Measurements from ENCODE around the gene FOXL1. TPM values are rescaled to one million over a fixed set of nuclear protein-coding genes. Genes with fewer than 3 reads are reported as not detected.

The FOXL1 gene
- total RNA-seq, 2 donors from 2014 or later: 0.37 TPM; not detected in 1

DNA sequence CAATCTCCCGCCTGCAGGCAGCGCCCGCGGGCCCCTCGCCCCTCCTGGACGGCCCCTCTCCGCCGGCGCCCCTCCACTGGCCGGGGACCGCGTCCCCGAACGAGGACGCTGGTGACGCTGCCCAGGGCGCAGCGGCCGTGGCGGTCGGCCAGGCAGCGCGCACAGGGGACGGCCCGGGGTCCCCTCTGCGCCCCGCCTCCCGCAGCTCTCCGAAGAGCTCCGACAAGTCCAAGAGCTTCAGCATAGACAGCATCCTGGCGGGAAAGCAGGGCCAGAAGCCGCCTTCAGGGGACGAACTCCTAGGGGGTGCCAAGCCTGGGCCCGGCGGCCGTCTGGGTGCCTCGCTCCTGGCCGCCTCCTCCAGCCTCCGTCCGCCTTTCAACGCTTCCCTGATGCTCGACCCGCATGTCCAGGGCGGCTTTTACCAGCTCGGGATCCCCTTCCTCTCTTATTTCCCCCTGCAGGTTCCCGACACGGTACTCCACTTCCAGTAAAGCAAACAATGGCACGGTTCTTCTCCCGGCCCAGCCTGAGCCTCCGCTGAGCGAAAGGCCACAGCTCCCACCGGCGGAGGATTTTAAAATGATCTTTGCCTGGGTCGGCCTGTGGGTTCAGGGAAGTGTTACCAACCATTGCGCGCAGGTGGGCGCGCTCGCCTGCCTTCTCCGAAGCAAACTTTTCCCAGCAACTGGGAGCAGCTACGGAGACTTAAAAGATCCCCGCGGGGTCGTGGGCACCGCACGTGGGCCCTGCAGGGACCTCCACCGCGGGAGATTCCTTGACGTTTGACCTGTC, 1.1 kb downstream of the FOXL1 start:
- Histone ChIP-seq H3K9ac (ENCODE audit: extremely low read depth, low read length, poor library complexity, severe bottlenecking) (no peak overlapping the region), H3K27me3 (ENCODE audit: control insufficient read depth, insufficient read depth, low read length, poor library complexity, severe bottlenecking) (peaks cover 98% of the 10 kb centered on the region), H3K36me3 (ENCODE audit: control insufficient read depth, insufficient read depth, low read length) (no peaks in the 10 kb centered on the region), H3K27ac (ENCODE audit: low read depth, low read length) (no peak overlapping the region), H3K4me1 (ENCODE audit: control insufficient read depth, insufficient read depth, low read length) (peaks cover 7% of the 10 kb centered on the region), H3K9me3 (ENCODE audit: control insufficient read depth, low read length) (no peaks in the 10 kb centered on the region), H3K4me3 (ENCODE audit: low read length) (peak overlapping the region; percentile 66)
- peaks cover 19% of the 10 kb centered on the region for H3K4me1 Mint-ChIP-seq
- no peak overlapping the region for H3K27ac Mint-ChIP-seq
- no peaks in the 10 kb centered on the region for H3K9me3 Mint-ChIP-seq
- WGBS, 2 experiments (ENCODE audit: insufficient coverage in 1 of 2, insufficient read length in 1 of 2): 10 to 25% methylated on average over 43 to 69 of the region's 69 CpGs
- H3K4me3 Mint-ChIP-seq: peak overlapping the region; percentile 60
- TF ChIP-seq, protein P1, sequence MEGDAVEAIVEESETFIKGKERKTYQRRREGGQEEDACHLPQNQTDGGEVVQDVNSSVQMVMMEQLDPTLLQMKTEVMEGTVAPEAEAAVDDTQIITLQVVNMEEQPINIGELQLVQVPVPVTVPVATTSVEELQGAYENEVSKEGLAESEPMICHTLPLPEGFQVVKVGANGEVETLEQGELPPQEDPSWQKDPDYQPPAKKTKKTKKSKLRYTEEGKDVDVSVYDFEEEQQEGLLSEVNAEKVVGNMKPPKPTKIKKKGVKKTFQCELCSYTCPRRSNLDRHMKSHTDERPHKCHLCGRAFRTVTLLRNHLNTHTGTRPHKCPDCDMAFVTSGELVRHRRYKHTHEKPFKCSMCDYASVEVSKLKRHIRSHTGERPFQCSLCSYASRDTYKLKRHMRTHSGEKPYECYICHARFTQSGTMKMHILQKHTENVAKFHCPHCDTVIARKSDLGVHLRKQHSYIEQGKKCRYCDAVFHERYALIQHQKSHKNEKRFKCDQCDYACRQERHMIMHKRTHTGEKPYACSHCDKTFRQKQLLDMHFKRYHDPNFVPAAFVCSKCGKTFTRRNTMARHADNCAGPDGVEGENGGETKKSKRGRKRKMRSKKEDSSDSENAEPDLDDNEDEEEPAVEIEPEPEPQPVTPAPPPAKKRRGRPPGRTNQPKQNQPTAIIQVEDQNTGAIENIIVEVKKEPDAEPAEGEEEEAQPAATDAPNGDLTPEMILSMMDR (conservative IDR thresholded peaks at IDR 0.05): no peak
- DNase-seq: peak; percentile 67
- H3K27me3 Mint-ChIP-seq (ENCODE audit: insufficient read depth): peaks cover 84% of the 10 kb centered on the region
- no peaks in the 10 kb centered on the region for H3K36me3 Mint-ChIP-seq (ENCODE audit: low read depth)

DNA sequence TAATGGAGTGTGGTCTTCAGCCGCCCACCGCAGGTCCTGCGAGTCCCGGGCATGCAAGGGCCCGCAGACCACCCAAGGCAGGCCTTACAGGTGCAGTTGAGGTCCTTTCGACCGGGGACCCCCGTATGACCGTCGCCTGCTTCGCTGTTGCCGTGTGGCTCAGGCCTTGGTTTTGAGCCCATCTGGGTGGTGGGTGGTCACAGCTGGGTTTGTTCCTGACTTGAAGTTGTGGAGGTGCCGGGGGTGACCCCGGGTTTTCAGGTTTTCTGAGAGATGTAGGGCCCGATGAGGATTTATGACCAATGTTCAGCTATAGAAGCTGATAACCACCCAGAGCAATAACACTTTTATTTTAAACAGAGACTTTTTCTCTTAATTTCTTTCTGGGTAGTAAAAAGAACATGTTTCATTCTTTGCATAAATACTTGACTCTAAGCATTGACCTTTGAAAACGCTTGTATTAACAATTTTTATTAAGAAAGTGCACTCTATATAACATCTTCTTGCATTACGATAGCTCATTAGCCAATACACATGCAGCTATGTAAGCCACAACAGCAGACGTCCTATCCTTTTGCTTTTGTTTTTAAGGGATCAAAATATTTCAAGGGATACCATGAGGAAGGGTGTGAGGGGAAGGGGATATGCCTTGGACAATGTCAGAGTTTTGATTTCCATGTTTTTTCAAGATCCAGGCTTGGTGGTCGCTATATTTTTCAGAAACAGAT, 1.9 kb downstream of the FOXL1 start:
- Mint-ChIP-seq H3K36me3 (ENCODE audit: low read depth) (no peaks in the 10 kb centered on the region), H3K9me3 (no peaks in the 10 kb centered on the region), H3K27me3 (ENCODE audit: insufficient read depth) (peaks cover 82% of the 10 kb centered on the region), H3K4me1 (peaks cover 19% of the 10 kb centered on the region), H3K4me3 (peak overlapping the region; percentile 57), H3K27ac (no peak overlapping the region)
- Histone ChIP-seq H3K4me1 (ENCODE audit: control insufficient read depth, insufficient read depth, low read length) (peaks cover 7% of the 10 kb centered on the region), H3K4me3 (ENCODE audit: low read length) (no peak overlapping the region), H3K9me3 (ENCODE audit: control insufficient read depth, low read length) (no peaks in the 10 kb centered on the region), H3K36me3 (ENCODE audit: control insufficient read depth, insufficient read depth, low read length) (no peaks in the 10 kb centered on the region), H3K27ac (ENCODE audit: low read depth, low read length) (no peak overlapping the region), H3K27me3 (ENCODE audit: control insufficient read depth, insufficient read depth, low read length, poor library complexity, severe bottlenecking) (peaks cover 97% of the 10 kb centered on the region), H3K9ac (ENCODE audit: extremely low read depth, low read length, poor library complexity, severe bottlenecking) (no peak overlapping the region)
- DNase-seq: no peak
- WGBS, 2 experiments (ENCODE audit: insufficient coverage in 1 of 2, insufficient read length in 1 of 2): 75 to 93% methylated on average over 3 to 19 of the region's 19 CpGs
- TF ChIP-seq, protein P1 (conservative IDR thresholded peaks at IDR 0.05): no peak

DNA sequence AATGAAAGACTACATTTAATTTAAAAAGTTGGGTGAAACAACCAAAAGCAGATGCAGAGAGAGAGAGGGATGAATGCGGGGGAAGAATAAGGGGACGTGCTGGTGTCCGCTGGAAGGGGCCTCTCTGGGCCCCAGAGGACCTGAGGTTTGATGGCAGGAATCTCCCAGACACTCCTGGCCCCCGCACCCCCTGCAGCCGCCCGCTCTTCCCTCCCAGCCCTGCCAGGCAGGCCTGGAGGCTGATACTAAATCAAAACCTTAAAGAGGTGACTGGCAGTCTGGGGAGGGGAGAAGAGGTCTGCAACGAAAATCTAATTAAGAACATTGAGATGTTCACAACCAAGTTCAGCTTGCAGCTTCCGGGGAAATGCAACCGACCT, 2.4 kb downstream of the FOXL1 start:
- no peak overlapping the region for H3K4me3 ChIP-seq (ENCODE audit: low read length)
- Mint-ChIP-seq H3K4me3 (no peak overlapping the region), H3K27ac (no peak overlapping the region), H3K4me1 (peaks cover 19% of the 10 kb centered on the region), H3K36me3 (ENCODE audit: low read depth) (no peaks in the 10 kb centered on the region), H3K9me3 (no peaks in the 10 kb centered on the region), H3K27me3 (ENCODE audit: insufficient read depth) (peaks cover 80% of the 10 kb centered on the region)
- no peaks in the 10 kb centered on the region for H3K9me3 ChIP-seq (ENCODE audit: control insufficient read depth, low read length)
- TF ChIP-seq, protein P1 (conservative IDR thresholded peaks at IDR 0.05): no peak
- H3K27me3 ChIP-seq (ENCODE audit: control insufficient read depth, insufficient read depth, low read length, poor library complexity, severe bottlenecking): peaks cover 95% of the 10 kb centered on the region
- H3K36me3 ChIP-seq (ENCODE audit: control insufficient read depth, insufficient read depth, low read length): no peaks in the 10 kb centered on the region
- WGBS, 2 experiments (ENCODE audit: insufficient coverage in 1 of 2, insufficient read length in 1 of 2): 86 to 95% methylated on average over 6 to 9 of the region's 9 CpGs
- H3K9ac ChIP-seq (ENCODE audit: extremely low read depth, low read length, poor library complexity, severe bottlenecking): no peak overlapping the region
- H3K27ac ChIP-seq (ENCODE audit: low read depth, low read length): no peak overlapping the region
- no peak for DNase-seq
- H3K4me1 ChIP-seq (ENCODE audit: control insufficient read depth, insufficient read depth, low read length): peaks cover 3% of the 10 kb centered on the region

Measured in endodermal cell (in vitro differentiated cells).